Effector memory CD4-positive, alpha-beta T cell (primary cell): ENCODE data around the gene SH3RF3.
A peak's percentile ranks its signal among the peaks of the same experiment; 100 is the strongest.

Source experiments
- DNase-seq, 3 donors: peaks; one replicate each; pipeline ENCODE4 v3.0.0-alpha.2; 2020
- H3K27ac ChIP-seq: 2 replicates; pipeline ENCODE4 v1.7.0; 2013; ENCODE audit warnings: mild to moderate bottlenecking, low read length, moderate library complexity; ENCODE audit not compliant: insufficient read depth, poor library complexity, severe bottlenecking
- H3K27me3 ChIP-seq: replicated peaks from 2 replicates; pipeline ENCODE4 v1.7.0; 2013; ENCODE audit warnings: mild to moderate bottlenecking, low read length; ENCODE audit not compliant: insufficient read depth, control insufficient read depth, poor library complexity, severe bottlenecking
- H3K36me3 ChIP-seq: 2 replicates; pipeline ENCODE4 v1.7.0; 2013; ENCODE audit warnings: mild to moderate bottlenecking, low read length, moderate library complexity; ENCODE audit not compliant: control insufficient read depth, insufficient read depth
- H3K4me1 ChIP-seq: 2 replicates; pipeline ENCODE4 v1.7.0; 2013; ENCODE audit warnings: low read length, mild to moderate bottlenecking; ENCODE audit not compliant: control insufficient read depth, insufficient read depth, poor library complexity, severe bottlenecking
- H3K4me3 ChIP-seq: 2 replicates; pipeline ENCODE4 v1.7.0; 2013; ENCODE audit warnings: low read length, low read depth, mild to moderate bottlenecking; ENCODE audit not compliant: insufficient read depth, poor library complexity, severe bottlenecking
- H3K9me3 ChIP-seq: 2 replicates; pipeline ENCODE4 v1.7.0; 2013; ENCODE audit warnings: mild to moderate bottlenecking, low read length, moderate library complexity; ENCODE audit not compliant: control insufficient read depth

SH3RF3 gene

DNA sequence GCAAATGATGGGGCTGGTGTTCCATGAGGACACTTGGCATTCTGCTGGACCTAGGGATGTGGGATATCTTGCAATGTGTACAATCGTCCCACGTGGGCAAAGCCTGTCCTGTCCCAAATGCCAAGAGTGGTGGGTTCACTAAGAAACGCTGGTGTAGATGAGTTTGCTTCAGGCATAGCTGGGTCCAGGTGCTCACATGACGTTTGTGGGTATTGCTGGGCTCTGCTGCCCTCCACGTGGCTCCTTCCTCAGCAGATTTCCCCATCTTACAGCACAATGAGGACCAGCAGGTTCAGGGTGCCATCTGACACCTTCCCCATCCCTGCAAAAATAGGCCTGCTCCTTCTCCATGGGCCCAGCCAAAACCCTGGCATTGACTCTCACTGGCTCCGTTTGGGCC is 378.8 kb downstream of the SH3RF3 start:
- H3K27ac ChIP-seq: no peak overlapping the region
- no peak overlapping the region for H3K4me3 ChIP-seq
- no peaks in the 10 kb centered on the region for H3K36me3 ChIP-seq
- no peaks in the 10 kb centered on the region for H3K9me3 ChIP-seq
- DNase-seq: no peak
- H3K27me3 ChIP-seq: no peaks in the 10 kb centered on the region
- no peaks in the 10 kb centered on the region for H3K4me1 ChIP-seq

DNA sequence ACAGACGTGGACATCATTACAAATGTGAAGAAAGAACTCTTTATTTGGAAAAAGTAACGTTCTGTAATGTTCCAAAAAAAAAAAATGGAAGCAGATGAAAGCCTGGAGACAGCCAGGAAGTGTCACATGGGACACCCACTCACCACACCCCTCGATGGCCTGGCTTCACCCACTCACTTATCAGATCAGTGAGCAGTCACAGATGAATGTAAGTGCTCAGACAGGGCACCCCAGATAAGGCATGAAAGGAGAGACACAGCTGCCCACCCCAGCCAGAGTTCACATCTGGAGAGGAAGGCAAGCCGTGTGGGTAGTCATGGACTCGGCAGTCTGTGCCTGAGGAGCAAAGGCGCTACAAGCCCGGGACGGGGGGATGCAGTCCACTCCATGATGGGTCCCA is 379.6 kb downstream of the SH3RF3 start:
- H3K4me3 ChIP-seq: no peak overlapping the region
- H3K27me3 ChIP-seq: no peaks in the 10 kb centered on the region
- no peak for DNase-seq
- H3K4me1 ChIP-seq: no peaks in the 10 kb centered on the region
- H3K36me3 ChIP-seq: no peaks in the 10 kb centered on the region
- no peaks in the 10 kb centered on the region for H3K9me3 ChIP-seq
- no peak overlapping the region for H3K27ac ChIP-seq

GRCh38 chr2:109510136-109511028 is 381.4 kb downstream of the SH3RF3 start:
- Histone ChIP-seq H3K4me3 (no peak overlapping the region), H3K27ac (no peak overlapping the region), H3K4me1 (no peaks in the 10 kb centered on the region), H3K27me3 (no peaks in the 10 kb centered on the region), H3K36me3 (no peaks in the 10 kb centered on the region), H3K9me3 (no peaks in the 10 kb centered on the region)
- DNase-seq: peak; percentile 34 to 50 (median 41)

GRCh38 chr2:109511168-109511567 is 382.2 kb downstream of the SH3RF3 start:
- H3K36me3 ChIP-seq: no peaks in the 10 kb centered on the region
- no peaks in the 10 kb centered on the region for H3K9me3 ChIP-seq
- no peak overlapping the region for H3K4me3 ChIP-seq
- no peaks in the 10 kb centered on the region for H3K27me3 ChIP-seq
- no peak overlapping the region for H3K27ac ChIP-seq
- no peaks in the 10 kb centered on the region for H3K4me1 ChIP-seq
- no peak for DNase-seq

DNA sequence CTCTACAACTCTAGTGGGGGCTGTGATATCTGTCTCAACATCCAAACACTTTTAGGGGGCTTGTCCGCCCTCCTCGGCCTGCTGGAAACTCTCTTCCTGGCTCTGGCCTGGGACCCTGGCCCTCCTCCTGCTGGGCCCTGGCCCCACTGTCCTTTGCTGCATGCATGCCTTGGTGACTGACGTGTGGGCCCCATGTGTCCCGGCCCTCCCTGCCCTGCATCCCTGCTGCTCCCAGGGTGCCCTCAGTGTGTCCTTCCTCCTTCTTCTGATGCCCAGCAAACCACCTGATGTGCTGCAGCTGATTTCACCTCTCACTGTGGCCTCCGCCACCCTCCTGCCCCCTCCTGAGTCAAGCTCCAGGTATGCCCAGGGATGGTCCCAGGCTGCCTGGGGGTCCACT is 383.1 kb downstream of the SH3RF3 start:
- H3K36me3 ChIP-seq: no peaks in the 10 kb centered on the region
- no peaks in the 10 kb centered on the region for H3K9me3 ChIP-seq
- H3K4me1 ChIP-seq: no peaks in the 10 kb centered on the region
- no peaks in the 10 kb centered on the region for H3K27me3 ChIP-seq
- no peak overlapping the region for H3K4me3 ChIP-seq
- no peak overlapping the region for H3K27ac ChIP-seq
- DNase-seq: no peak

DNA sequence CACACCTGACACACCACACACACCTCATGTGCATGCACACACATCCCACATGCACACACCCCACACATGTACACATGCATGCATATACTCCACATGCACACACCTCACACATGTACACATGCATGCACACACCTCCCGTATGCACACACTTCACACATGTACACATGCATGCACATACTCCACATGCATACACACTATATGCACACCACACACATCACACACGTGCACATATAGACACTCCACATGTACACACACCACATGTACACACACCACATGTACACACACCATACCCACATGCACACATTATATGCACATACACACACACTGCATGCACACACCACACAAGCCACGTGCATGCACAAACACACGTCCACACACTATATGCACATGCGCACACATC is 384.2 kb downstream of the SH3RF3 start:
- no peak overlapping the region for H3K4me3 ChIP-seq
- H3K4me1 ChIP-seq: no peaks in the 10 kb centered on the region
- DNase-seq: no peak
- no peaks in the 10 kb centered on the region for H3K36me3 ChIP-seq
- no peak overlapping the region for H3K27ac ChIP-seq
- H3K9me3 ChIP-seq: no peaks in the 10 kb centered on the region
- H3K27me3 ChIP-seq: no peaks in the 10 kb centered on the region

DNA sequence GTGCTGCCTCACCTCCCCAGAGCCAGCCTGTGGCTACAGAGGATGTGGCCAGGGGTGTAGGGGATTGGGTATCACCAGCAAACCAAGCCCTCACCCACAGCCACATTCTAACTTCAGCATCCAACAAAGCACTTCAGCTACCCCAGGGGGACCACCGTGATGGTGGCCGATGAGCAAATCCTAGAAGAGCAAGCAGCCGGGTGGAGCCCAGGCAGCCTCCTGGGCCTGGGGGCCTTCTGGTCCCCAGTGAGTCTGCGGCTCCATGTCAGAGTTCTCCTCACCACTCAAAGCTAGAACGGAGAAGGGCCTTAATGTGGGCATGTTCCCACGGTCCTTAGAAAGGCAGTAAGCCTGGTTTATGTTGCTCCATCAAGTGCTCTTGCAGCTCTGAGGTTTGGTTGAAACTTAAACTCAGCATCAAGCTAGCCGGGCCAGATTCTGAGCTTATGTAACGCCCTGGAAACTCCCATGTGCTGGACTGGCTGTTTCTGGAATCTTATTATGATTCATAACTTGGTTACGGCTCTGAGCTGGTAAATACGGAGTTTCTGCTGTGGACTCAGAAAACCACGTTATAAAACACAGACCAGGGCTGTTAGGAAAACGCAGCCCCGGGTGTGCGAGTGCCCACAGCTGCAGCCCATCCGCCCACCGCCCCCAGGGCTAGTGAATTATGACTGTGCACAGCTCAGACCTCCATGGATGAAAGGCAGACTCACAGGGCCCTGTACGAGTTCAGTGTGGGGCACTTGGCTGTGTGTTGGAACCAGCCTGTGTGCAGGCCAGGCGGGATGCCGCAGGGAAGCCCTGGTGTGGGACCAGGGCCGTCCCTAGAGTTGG is 385.0 kb downstream of the SH3RF3 start:
- H3K36me3 ChIP-seq: no peaks in the 10 kb centered on the region
- no peak overlapping the region for H3K4me3 ChIP-seq
- H3K4me1 ChIP-seq: no peaks in the 10 kb centered on the region
- no peak overlapping the region for H3K27ac ChIP-seq
- no peak for DNase-seq
- no peaks in the 10 kb centered on the region for H3K9me3 ChIP-seq
- H3K27me3 ChIP-seq: no peaks in the 10 kb centered on the region

GRCh38 chr2:109514857-109515256 is 385.9 kb downstream of the SH3RF3 start:
- H3K4me3 ChIP-seq: no peak overlapping the region
- DNase-seq: no peak
- H3K27me3 ChIP-seq: no peaks in the 10 kb centered on the region
- H3K4me1 ChIP-seq: no peaks in the 10 kb centered on the region
- no peaks in the 10 kb centered on the region for H3K36me3 ChIP-seq
- H3K9me3 ChIP-seq: no peaks in the 10 kb centered on the region
- H3K27ac ChIP-seq: no peak overlapping the region

- DNase-seq: no peak
- Histone ChIP-seq H3K36me3 (no peaks in the 10 kb centered on the region), H3K27me3 (no peaks in the 10 kb centered on the region), H3K27ac (no peak overlapping the region), H3K4me1 (no peaks in the 10 kb centered on the region), H3K4me3 (no peak overlapping the region), H3K9me3 (no peaks in the 10 kb centered on the region)
Observed at GRCh38 chr2:109516445-109517117, 387.6 kb downstream of the SH3RF3 start.
